GM12874 (cell line): ENCODE measurements around the gene IQCK.

Experiments
- TF ChIP-seq, protein P1 (sequence below): IDR thresholded peaks from 2 replicates; pipeline ENCODE4 v1.5.1; 2011; ENCODE audit warnings: low read depth, mild to moderate bottlenecking, control low read depth, low read length, moderate library complexity; ENCODE audit not compliant: insufficient read depth

Gene IQCK

DNA sequence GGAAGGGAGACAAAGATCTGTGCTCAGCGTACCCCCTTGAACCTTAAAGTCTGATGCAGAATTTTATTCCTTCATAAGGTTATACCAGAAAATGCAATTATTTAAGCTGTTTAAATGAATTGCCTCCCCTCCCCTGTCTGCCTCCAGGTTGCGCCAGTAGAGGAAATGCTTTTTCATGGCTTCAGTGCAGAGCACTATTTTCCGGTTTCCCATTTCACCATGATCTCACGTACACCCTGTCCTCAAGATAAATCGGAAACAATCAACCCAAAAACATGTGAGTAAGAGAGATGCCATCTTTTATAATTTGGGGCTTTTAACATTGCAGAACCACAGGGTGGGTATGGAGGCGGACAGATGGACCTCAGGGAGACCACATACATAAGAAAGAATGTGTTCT, 15.5 kb downstream of the IQCK start:
- TF ChIP-seq, protein P1, sequence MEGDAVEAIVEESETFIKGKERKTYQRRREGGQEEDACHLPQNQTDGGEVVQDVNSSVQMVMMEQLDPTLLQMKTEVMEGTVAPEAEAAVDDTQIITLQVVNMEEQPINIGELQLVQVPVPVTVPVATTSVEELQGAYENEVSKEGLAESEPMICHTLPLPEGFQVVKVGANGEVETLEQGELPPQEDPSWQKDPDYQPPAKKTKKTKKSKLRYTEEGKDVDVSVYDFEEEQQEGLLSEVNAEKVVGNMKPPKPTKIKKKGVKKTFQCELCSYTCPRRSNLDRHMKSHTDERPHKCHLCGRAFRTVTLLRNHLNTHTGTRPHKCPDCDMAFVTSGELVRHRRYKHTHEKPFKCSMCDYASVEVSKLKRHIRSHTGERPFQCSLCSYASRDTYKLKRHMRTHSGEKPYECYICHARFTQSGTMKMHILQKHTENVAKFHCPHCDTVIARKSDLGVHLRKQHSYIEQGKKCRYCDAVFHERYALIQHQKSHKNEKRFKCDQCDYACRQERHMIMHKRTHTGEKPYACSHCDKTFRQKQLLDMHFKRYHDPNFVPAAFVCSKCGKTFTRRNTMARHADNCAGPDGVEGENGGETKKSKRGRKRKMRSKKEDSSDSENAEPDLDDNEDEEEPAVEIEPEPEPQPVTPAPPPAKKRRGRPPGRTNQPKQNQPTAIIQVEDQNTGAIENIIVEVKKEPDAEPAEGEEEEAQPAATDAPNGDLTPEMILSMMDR = no peak

DNA sequence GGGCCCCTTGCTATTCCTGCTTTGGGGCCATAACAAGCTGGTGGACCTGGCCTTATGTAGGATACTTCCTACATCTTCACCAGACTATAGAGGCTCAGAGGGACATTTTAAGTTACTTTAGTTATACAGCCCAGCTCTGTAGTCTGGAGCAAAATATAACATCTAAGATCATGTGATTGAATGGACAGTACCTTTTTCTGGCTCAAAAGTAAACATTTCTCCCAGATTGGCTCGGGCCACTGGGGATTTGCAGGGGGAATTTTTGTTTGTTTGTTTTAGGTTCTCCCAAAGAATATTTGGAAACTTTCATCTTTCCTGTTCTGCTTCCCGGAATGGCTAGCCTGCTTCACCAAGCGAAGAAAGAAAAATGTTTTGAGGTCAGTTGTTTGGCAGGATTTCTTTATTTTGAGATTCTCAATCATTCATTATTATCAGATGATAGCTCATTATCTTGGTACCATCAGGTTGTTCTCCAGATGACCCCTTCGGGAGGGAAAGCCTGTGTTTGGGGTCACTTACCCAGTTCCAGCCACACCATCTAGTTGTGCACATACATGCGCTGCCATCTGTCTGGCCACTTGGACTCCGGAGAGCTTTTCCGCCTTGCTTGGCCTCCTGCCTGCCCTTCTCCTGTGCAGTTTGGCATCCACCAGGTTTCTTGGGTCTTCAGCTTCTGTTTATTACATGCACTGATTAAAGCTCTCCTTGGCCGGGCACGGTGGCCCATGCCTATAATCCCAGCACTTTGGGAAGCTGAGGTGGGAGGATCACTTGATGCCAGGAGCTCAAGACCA, 17.2 kb downstream of the IQCK start:
- TF ChIP-seq, protein P1 = no peak

DNA sequence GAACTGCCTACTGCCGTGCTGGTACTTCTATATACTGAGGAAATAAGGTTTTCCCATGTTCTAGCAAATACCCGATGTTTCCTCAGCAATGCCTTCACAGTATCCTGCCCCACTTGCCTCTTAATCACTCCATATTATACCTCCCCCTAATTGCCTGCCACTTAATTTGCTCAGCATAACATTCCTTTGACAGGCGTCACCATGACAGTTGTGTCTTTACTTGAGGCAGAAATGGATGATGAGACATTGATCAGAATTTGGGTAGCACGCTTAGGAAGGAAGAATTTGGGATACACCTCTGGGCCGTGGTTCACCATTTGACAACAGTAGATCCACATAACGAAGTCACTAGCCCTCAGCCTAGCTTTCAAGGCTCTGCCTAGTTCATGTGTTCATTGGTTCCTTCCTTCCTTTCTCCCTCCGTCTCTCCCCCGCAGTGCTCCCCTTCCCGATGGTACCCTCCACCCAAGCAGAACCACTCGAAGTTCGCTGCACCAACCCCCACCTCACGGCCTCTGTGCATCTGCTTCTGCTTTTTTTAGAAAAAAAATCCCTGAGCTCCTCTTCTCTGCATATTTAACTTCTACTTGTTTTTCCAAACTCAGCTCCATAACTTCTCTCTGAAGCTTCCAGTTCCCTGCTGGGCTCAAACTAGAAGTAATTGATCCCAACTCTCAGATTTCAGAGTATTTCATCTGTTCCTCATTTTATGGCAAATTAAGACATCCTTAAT, 19.4 kb downstream of the IQCK start:
- TF ChIP-seq, protein P1 = no peak

DNA sequence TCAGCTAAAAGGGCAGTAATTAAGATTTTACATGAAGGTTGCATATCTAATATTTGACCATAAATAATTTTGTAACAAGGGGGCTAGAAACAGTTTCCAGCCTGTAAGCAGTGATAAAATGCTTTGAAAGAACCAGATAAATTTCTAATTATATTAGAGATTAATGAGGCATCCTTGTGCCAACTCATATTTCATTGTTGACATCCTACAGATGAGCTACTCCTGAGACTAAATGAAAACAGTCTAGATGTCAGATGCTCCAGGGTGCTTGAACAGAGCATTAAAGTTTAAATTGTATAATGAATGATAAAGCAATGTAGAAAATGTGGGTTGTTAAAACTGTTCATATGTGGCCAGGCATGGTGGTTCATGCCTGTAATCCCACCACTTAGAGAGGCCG, 23.3 kb downstream of the IQCK start:
- TF ChIP-seq, protein P1 = no peak

DNA sequence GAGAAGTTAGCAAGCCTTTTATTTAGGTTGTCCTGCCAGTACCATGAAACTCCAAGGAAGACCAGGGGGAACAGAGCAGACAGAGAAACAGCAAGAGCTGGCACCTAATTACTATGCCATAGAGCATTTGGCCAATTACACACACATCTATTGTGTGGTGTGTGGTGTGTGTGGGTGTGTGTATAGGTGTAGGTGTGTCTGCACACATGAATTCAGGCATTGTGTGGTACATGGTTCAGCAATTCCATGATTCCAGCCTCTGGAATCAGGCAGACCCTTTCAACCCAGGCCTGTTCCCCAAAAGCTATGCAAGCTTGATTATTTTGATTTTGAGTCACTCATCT, 25.7 kb downstream of the IQCK start:
- TF ChIP-seq, protein P1 = no peak

DNA sequence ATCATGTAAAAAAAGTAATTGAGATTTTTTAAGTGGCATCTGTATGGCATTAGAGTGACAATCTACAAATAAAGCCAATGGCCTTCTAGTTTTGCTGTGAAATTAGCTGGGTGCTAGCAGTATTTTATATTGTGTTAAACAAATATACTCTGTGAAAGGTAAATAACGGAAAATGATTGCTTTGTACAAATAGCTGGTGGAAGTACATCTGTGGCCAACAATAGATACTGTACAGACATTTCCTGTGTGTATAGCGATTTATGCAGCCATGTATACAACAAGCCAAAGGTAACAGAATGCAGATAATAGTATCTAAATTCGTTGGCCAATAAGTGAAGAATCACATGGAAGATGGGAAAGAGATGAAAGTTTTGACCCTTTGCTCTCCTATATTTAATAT, 26.6 kb downstream of the IQCK start:
- TF ChIP-seq, protein P1 = no peak

DNA sequence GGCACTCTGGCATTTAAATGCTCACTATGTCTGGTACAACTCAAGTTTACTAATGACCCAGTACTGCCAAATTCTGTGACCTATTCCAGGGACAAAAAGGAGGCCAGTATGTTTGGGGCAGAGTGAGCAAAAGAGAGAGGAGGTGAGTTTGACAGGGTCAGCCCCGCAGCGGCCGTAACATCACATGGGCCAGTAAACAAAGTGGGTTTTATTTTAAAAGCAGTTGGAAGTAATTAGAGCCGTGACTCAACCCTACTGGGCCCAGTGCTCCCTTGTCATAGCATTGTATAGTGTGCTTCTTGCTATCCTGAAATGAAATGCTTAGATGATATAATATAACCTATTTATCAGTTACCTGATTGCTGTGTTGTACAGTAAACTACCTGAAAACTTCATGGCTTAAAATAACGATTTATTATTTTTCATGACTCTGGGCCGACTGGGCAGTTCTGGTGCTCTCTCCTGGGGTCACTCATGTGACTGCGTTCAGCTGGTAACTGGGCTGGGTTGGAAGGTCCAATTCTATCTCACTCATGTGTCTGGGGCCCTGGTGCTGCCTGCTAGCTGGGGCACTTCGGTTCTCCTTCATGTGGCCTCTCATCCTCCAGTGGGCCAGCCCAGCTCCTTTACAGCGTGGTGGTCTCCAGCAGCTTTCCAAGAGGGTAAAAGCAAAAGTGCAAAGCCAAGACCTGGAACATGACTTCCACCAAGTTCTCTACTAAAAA, 27.4 kb downstream of the IQCK start:
- TF ChIP-seq, protein P1 = no peak
